Omental fat pad (tissue), 4 donors: ENCODE measurements around the gene SPIN1. TPM values are rescaled to one million over a fixed set of nuclear protein-coding genes. Genes with fewer than 3 reads are reported as not detected.

Source experiments
- ATAC-seq: fragments of 150-250 bp; one replicate; pipeline ENCODE4 v1.9.1; 2016; ENCODE audit warnings: mild to moderate bottlenecking, moderate library complexity; ENCODE audit not compliant: low FRiP score
- DNase-seq: peaks from one replicate; pipeline ENCODE4 v3.0.0-alpha.2; 2019; ENCODE audit warnings: low spot score
- total RNA-seq, 4 donors: library from RNA; depleted of rRNA; stranded (reverse); fragments of >200 nt; gene quantifications; one replicate each; pipeline ENCODE4 v1.1.0, GENCODE V29; 2016
- TF ChIP-seq, protein P1 (sequence below), 3 donors: fragments of 450-650 bp; IDR thresholded peaks; one replicate each; pipeline ENCODE4 v1.5.1; 2016 to 2017; ENCODE audit warnings: antibody characterized with exemption in 3 of 3, mild to moderate bottlenecking in 3 of 3, moderate library complexity in 2 of 3

Gene SPIN1
- total RNA-seq, 4 donors from 2014 or later, result 44.8 to 66.4 (median 49.1) TPM

- TF ChIP-seq, protein P1, sequence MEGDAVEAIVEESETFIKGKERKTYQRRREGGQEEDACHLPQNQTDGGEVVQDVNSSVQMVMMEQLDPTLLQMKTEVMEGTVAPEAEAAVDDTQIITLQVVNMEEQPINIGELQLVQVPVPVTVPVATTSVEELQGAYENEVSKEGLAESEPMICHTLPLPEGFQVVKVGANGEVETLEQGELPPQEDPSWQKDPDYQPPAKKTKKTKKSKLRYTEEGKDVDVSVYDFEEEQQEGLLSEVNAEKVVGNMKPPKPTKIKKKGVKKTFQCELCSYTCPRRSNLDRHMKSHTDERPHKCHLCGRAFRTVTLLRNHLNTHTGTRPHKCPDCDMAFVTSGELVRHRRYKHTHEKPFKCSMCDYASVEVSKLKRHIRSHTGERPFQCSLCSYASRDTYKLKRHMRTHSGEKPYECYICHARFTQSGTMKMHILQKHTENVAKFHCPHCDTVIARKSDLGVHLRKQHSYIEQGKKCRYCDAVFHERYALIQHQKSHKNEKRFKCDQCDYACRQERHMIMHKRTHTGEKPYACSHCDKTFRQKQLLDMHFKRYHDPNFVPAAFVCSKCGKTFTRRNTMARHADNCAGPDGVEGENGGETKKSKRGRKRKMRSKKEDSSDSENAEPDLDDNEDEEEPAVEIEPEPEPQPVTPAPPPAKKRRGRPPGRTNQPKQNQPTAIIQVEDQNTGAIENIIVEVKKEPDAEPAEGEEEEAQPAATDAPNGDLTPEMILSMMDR (IDR thresholded peaks at IDR 0.05), result no peak
- ATAC-seq (peak; percentile 41), DNase-seq (peak; percentile 26)
These were observed 802 bp downstream of the SPIN1 start for GRCh38 chr9:88388886-88389605.

DNA sequence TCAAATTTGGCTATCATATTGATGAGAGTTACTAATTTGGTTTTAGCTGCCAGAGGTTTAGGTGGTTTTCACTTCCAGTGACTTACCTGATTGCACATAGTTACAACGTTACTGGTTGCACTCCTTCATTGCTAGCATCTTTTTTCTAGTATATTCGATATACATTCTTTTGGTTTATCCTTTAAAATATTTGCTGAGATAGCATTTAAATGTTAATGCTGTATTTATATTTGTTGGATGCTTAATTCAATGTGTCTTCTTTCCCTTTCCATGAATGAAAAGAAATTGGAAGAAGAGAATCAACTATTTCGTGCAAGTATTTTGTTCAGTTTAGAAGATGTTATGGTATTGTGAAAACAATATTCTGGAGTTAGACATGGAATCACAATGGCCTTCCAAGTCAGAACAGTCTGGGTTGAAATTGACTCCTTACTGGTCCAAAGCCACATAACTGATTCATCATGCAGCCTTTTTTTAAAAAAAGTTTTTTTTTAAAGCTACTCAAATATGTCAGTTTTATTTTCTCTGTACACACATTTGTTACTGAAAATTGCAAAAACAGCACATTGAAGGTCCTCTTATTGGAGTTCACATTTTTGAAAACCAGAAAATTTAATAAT is 2.2 kb downstream of the SPIN1 start:
- TF ChIP-seq, protein P1 (IDR thresholded peaks at IDR 0.05), result no peak

DNA sequence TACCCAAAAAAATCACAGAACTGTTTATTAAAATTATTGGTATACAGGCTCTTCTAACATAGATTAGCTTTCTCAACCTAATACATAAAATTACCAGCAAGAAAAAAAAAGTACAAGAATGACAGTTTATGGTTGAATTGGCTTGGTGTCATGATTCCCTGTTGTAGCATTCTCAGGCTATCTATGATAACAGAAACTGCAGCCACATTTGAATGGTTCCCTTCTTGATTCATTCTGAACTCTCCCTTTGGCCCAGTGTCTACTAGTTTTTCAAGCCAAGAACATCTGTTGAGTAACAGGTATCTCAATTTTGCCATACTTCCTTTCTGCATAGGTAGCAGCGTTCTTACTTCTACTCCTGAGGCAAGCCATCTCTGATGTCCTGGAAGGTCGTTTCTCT is 3.0 kb downstream of the SPIN1 start:
- DNase-seq (no peak), ATAC-seq (no peak)
- TF ChIP-seq, protein P1 (IDR thresholded peaks at IDR 0.05), result no peak

More for the DNA sequence above, 2.2 kb downstream of the SPIN1 start:
- ATAC-seq (no peak), DNase-seq (no peak)

DNA sequence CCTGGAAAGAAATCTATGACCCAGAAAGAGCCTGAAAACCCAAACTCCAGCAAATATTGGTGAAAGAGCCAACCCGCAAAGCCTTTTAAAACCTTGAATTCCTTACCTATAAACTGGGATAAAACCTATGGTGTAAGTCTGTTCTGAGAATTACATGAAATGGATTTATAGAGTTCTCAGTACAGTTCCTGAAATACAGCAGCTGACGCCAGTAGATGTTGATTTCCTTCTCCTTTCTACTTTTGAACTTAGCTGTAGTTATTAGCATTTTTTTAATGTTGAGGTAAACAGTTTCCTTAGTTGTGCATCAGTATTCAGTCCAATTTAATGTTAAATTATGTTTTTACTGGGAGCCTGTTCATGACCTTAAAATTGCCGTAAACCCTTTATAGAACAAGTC is 3.7 kb downstream of the SPIN1 start:
- ATAC-seq (no peak), DNase-seq (no peak)
- TF ChIP-seq, protein P1 (IDR thresholded peaks at IDR 0.05), result no peak

- TF ChIP-seq, protein P1 (IDR thresholded peaks at IDR 0.05), result no peak
- ATAC-seq, result no peak
- DNase-seq, result no peak
These were observed 4.3 kb downstream of the SPIN1 start for GRCh38 chr9:88392549-88392948.

- DNase-seq (no peak), ATAC-seq (no peak)
- TF ChIP-seq, protein P1 (IDR thresholded peaks at IDR 0.05), result no peak
These were observed 8.8 kb downstream of the SPIN1 start for GRCh38 chr9:88396836-88397577.
